Activated T-helper 1 cell treated with anti-CD3 and anti-CD28 coated beads, Interleukin-12 subunit alpha, Interleukin-12 subunit beta, Interleukin-2, Interleukin-4 antibody, amounts not matched to agents 30 ng/mL and 10 ng/mL and 1 ng/mL, durations not matched to agents 14 hours and 24 hours and 36 hours (primary cell): ENCODE data around the gene STOX1. TPM values are rescaled to one million over a fixed set of nuclear protein-coding genes. Genes with fewer than 3 reads are reported as not detected.

Experiments used
- DNase-seq: peaks from one replicate; pipeline ENCODE4 v3.0.0; 2021; ENCODE audit warnings: low spot score
- H3K27ac Mint-ChIP-seq: one replicate; pipeline ENCODE4 v1.8.0; 2021; ENCODE audit warnings: mild to moderate bottlenecking, mixed read lengths
- H3K27me3 Mint-ChIP-seq: one replicate; pipeline ENCODE4 v1.8.0; 2022; ENCODE audit warnings: mild to moderate bottlenecking, moderate library complexity, mixed read lengths; ENCODE audit not compliant: insufficient read depth
- H3K36me3 Mint-ChIP-seq: one replicate; pipeline ENCODE4 v1.8.0; 2021; ENCODE audit warnings: low read depth, mixed read lengths
- H3K4me1 Mint-ChIP-seq: one replicate; pipeline ENCODE4 v1.8.0; 2021; ENCODE audit warnings: low read depth, mixed read lengths
- H3K4me3 Mint-ChIP-seq: one replicate; pipeline ENCODE4 v1.8.0; 2021; ENCODE audit warnings: mild to moderate bottlenecking, moderate library complexity, mixed read lengths
- H3K9me3 Mint-ChIP-seq: one replicate; pipeline ENCODE4 v1.8.0; 2021; ENCODE audit warnings: mixed read lengths
- intact Hi-C: fragments of 100-400 bp; cut with micrococcal nuclease; formaldehyde crosslinking; loops from one replicate; pipeline ENCODE4 v1.15.1; 2024
- total RNA-seq: library from RNA; stranded (reverse); gene quantifications from 2 replicates; pipeline ENCODE4 v1.2.3, GENCODE V29; 2022

STOX1 gene
- total RNA-seq, 1 donor from 2014 or later: 1.1 TPM

DNA sequence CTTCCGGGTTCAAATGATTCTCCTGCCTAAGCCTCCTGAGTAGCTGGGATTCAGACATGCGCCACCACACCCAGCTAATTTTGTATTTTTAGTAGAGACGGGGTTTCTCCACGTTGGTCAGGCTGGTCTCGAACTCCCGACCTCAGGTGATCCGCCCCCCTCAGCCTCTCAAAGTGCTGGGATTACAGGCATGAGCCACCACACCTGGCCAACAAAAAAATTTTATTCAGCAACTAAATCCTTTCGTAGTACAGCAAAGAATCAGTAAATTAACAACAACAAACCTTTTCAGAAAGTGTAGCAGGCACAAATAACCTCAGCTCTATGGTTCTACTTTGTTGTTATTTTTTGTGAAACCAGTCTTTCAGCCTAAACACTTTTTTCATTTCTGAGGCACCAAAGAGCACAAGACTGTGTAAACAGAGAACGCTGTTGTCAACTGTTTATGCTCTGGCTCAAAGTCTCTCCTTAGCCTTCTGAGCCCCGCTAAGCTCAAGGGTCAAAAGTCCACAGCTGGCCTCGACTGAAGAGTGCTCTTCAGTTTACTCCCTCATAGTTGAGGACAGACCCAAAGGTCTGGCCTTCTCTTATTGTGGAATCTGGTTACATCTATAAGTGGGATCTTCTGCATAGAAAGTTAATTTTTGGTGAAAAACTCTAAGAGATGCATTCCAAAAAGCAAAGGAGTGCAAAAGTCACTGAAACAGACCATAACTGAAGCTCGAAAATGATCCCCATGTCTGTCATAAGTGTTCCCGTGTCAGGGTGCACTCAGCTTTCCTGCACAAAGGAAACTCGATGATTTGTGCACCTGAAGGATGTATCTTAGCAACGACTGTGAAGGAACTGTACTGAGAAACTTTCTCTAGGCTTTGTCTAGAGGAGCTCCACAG, 49.2 kb downstream of the STOX1 start:
- intact Hi-C loops: no loop called here
- H3K4me1 Mint-ChIP-seq: no peaks in the 10 kb centered on the region
- no peaks in the 10 kb centered on the region for H3K36me3 Mint-ChIP-seq
- H3K27ac Mint-ChIP-seq: no peak overlapping the region
- no peak for DNase-seq
- H3K9me3 Mint-ChIP-seq: no peaks in the 10 kb centered on the region
- no peak overlapping the region for H3K4me3 Mint-ChIP-seq
- H3K27me3 Mint-ChIP-seq: peaks cover 7% of the 10 kb centered on the region

GRCh38 chr10:68877482-68878110, 50.3 kb downstream of the STOX1 start:
- intact Hi-C loops: no loop called here
- no peaks in the 10 kb centered on the region for H3K4me1 Mint-ChIP-seq
- no peak overlapping the region for H3K27ac Mint-ChIP-seq
- no peak overlapping the region for H3K4me3 Mint-ChIP-seq
- H3K36me3 Mint-ChIP-seq: no peaks in the 10 kb centered on the region
- DNase-seq: no peak
- peaks cover 7% of the 10 kb centered on the region for H3K27me3 Mint-ChIP-seq
- no peaks in the 10 kb centered on the region for H3K9me3 Mint-ChIP-seq

DNA sequence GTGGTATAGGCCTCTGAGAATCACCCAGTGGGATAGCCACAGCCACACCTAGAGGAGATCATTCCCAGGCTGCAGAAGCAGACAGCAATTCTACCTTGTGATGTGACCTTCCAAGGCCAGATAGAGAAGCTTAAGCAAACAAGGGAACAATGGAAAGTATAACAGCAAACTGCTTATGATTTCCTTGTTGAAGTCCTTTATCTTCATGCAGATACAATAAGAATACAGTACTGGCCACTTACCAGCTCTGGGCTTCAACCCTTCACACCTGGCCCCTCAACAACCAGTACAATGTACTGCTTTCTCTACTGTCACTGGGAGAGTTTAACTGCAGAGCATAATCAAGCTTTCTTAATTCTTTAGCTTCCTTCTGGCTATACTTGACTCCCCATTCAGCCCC, 51.2 kb downstream of the STOX1 start:
- no peak for DNase-seq
- peaks cover 7% of the 10 kb centered on the region for H3K27me3 Mint-ChIP-seq
- no peak overlapping the region for H3K27ac Mint-ChIP-seq
- no peaks in the 10 kb centered on the region for H3K9me3 Mint-ChIP-seq
- H3K4me1 Mint-ChIP-seq: no peaks in the 10 kb centered on the region
- intact Hi-C loops: no loop called here
- no peak overlapping the region for H3K4me3 Mint-ChIP-seq
- H3K36me3 Mint-ChIP-seq: no peaks in the 10 kb centered on the region

DNA sequence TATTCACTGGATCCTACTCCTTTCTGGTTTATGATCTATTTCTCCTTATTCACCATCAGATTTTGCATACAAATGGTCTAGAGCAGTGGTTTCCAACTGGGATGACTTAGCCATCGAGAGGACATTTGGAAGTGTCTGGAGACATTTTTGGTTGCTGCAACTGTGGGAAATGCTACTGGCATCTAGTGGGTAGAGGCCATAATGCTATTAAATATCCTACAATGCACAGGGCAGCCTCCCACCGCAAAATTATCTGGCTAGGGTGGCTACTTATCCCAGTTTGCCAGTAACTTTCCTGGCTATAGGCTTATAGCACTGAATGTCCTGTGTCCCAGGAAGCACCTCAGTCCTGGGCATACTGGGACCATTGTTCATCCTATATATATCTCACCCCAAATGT, 52.3 kb downstream of the STOX1 start:
- no peaks in the 10 kb centered on the region for H3K36me3 Mint-ChIP-seq
- H3K27me3 Mint-ChIP-seq: peaks cover 8% of the 10 kb centered on the region
- no peaks in the 10 kb centered on the region for H3K9me3 Mint-ChIP-seq

DNA sequence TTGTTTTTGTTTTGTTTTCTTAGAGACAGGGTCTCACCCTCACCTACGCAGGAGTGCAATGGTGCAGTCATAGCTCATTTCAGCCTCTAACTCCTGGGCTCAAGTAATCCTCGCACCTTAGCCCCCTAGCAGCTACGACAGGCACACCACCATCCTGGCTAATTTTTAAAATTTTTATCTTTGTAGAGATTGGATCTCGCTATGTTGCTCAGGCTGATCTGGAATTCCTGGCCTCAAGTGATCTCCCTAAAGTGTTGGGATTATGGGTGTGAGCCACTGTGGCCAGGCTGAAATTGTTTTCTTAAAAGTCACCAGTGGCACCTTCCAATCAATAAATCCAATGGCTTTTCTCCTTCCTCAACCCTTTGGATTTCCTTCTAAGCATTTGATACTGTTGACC, 52.9 kb downstream of the STOX1 start:
- H3K4me3 Mint-ChIP-seq: no peak overlapping the region
- DNase-seq: no peak
- no peaks in the 10 kb centered on the region for H3K9me3 Mint-ChIP-seq
- H3K4me1 Mint-ChIP-seq: no peaks in the 10 kb centered on the region
- H3K27me3 Mint-ChIP-seq: peaks cover 10% of the 10 kb centered on the region
- no peak overlapping the region for H3K27ac Mint-ChIP-seq
- no peaks in the 10 kb centered on the region for H3K36me3 Mint-ChIP-seq
- intact Hi-C loops: no loop called here

More for the DNA sequence above, 52.3 kb downstream of the STOX1 start:
- DNase-seq: no peak
- H3K27ac Mint-ChIP-seq: no peak overlapping the region
- H3K4me3 Mint-ChIP-seq: no peak overlapping the region
- intact Hi-C loops: no loop called here
- no peaks in the 10 kb centered on the region for H3K4me1 Mint-ChIP-seq

DNA sequence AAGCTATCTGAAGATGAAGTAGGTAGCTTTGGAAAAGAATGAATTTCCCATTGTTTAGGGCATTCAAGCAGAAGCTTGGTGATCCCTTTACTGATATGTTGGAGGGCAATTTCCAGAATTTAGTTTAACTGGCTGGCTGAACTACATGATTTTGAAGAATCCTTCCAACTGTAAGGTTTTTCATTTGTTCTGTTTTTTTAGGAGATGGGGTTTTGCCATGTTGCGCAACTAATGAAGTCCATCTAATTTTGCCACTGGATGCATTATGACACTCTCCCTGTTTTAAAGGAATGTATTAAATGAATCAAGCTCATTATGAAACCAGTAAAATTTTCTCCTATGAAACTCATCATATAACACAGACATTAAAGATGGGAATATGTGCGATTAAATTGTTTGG, 67.7 kb downstream of the STOX1 start:
- Mint-ChIP-seq H3K27ac (no peak overlapping the region), H3K36me3 (no peaks in the 10 kb centered on the region), H3K27me3 (peaks cover 6% of the 10 kb centered on the region), H3K9me3 (no peaks in the 10 kb centered on the region), H3K4me1 (peaks cover 18% of the 10 kb centered on the region), H3K4me3 (no peak overlapping the region)
- DNase-seq: no peak
- intact Hi-C loops: loop anchor here (5.0 kb wide), 1 partner anchor 683 kb away; no protein-coding TSS in a partner anchor

DNA sequence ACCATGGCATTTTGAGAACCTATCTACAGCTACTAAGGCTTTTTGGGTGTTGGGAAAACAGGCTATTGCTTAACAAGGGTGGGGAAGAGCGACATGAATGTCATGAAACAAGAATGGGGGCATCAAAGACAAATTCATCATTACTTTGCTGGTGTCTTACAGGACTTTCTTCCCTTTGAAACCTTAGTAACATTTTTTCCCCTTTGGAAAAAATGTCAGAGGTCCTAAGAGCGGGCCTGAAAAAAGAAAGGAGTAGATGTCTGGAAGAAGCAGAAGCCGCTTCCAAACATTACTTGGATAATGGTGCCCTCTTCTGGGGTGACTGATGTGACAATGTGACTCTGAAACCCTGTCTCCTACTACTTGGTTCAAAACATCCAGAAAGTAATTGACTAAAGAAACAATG, 70.0 kb downstream of the STOX1 start:
- intact Hi-C loops: loop anchor here (1.0 to 5.0 kb wide), 2 partner anchors 347 to 685 kb away; no protein-coding TSS in a partner anchor
- H3K4me1 Mint-ChIP-seq: peaks cover 26% of the 10 kb centered on the region
- no peak overlapping the region for H3K27ac Mint-ChIP-seq
- H3K4me3 Mint-ChIP-seq: no peak overlapping the region
- peaks cover 6% of the 10 kb centered on the region for H3K27me3 Mint-ChIP-seq
- H3K36me3 Mint-ChIP-seq: peaks cover 4% of the 10 kb centered on the region
- H3K9me3 Mint-ChIP-seq: no peaks in the 10 kb centered on the region
- peak; percentile 9 for DNase-seq

DNA sequence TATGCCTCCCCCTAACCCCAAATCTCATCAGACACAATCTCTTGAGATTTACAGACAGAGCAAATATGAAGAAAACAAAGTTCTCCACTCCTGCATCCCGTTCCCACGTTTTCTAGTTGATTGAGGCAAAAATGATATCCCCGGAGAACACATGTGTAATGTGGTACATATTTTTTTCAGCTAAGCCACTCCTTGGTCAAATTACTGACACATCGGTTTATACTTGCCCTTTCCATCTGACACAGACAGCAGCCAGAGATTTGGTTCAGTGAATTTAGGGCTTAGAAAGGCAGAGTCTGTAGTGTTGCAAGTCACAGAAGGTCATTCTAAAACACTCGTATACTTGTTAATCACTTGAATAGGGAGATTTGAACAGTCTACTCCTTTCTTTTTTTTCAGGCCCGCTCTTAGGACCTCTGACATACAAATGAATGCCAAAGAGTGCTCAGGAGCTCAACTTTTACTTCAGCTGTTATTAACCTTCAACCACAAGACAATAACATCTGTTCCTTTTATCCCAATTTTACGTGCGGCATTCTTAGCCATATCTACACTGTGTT, 71.9 kb downstream of the STOX1 start:
- intact Hi-C loops: loop anchor here (5.0 kb wide), 1 partner anchor 687 kb away; no protein-coding TSS in a partner anchor
- peak overlapping the region; percentile 20 for H3K4me3 Mint-ChIP-seq
- peaks cover 12% of the 10 kb centered on the region for H3K36me3 Mint-ChIP-seq
- no peaks in the 10 kb centered on the region for H3K9me3 Mint-ChIP-seq
- H3K27ac Mint-ChIP-seq: peak overlapping the region; percentile 97
- peaks cover 38% of the 10 kb centered on the region for H3K4me1 Mint-ChIP-seq
- DNase-seq: no peak
- H3K27me3 Mint-ChIP-seq: peaks cover 2% of the 10 kb centered on the region

DNA sequence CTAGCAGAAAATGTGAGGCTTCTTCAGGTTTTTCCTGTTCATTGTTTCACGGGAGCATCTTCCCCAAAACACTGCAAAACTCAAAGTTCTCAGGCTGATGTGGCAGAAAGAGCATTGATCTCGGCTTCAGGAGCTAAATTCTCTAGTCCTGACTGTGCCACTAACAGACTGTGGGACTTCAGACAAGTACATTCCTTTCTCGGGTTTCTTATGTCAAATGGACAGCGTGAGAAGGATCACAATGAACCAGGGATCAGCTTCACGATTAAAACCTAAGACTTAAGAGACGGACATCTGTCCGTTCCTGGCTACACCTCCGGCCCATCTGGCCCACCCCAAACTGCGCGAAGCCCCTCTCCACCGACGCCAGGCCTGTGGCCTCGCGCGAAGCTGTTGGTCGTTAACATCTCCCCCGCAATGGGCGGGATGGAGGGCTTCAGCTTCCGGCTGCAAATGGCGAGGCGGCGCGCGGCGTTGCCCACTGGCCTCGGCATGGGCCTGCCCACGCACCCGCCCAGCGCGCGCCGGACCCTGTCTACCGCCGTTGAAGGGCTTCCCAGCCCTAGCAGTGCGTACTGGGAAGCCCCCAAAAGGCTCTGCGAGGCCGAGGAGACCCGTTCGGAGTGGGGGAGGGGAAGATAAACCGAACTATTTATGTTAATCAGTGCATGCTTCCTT, 73.2 kb downstream of the STOX1 start:
- peaks cover 45% of the 10 kb centered on the region for H3K4me1 Mint-ChIP-seq
- no peak for DNase-seq
- no peaks in the 10 kb centered on the region for H3K9me3 Mint-ChIP-seq
- peak overlapping the region; percentile 92 for H3K4me3 Mint-ChIP-seq
- H3K27me3 Mint-ChIP-seq: peaks cover under 1% of the 10 kb centered on the region
- intact Hi-C loops: loop anchor here (1.0 to 5.0 kb wide), 11 partner anchors 55 to 568 kb away; partner anchors contain the start of genes CCAR1, DNA2, HNRNPH3 and PBLD
- H3K36me3 Mint-ChIP-seq: peaks cover 13% of the 10 kb centered on the region
- peak overlapping the region; percentile 97 for H3K27ac Mint-ChIP-seq

GRCh38 chr10:68901105-68901927, 74.0 kb downstream of the STOX1 start, which contains the start of gene DDX50:
Gene DDX50 (plus strand): TSS chr10:68901315. CDS start chr10:68901385, 70 bp downstream.
- H3K36me3 Mint-ChIP-seq: peaks cover 17% of the 10 kb centered on the region
- DNase-seq: peak; percentile 95

GRCh38 chr10:68902382-68902781, 75.1 kb downstream of the STOX1 start:
- intact Hi-C loops: loop anchor here (5.0 kb wide), 2 partner anchors 125 to 495 kb away; partner anchors contain the start of gene RUFY2
- peaks cover 25% of the 10 kb centered on the region for H3K36me3 Mint-ChIP-seq
- DNase-seq: no peak
- H3K4me3 Mint-ChIP-seq: peak overlapping the region; percentile 92
- H3K4me1 Mint-ChIP-seq: peaks cover 54% of the 10 kb centered on the region
- no peaks in the 10 kb centered on the region for H3K9me3 Mint-ChIP-seq
- peak overlapping the region; percentile 84 for H3K27ac Mint-ChIP-seq
- no peaks in the 10 kb centered on the region for H3K27me3 Mint-ChIP-seq

More at GRCh38 chr10:68901105-68901927, 74.0 kb downstream of the STOX1 start, which contains the start of gene DDX50:
- Mint-ChIP-seq H3K9me3 (no peaks in the 10 kb centered on the region), H3K27me3 (no peaks in the 10 kb centered on the region), H3K27ac (peak within 1 kb of the TSS; percentile 97), H3K4me1 (peaks cover 49% of the 10 kb centered on the region), H3K4me3 (peak within 1 kb of the TSS; percentile 92)
- intact Hi-C loops: loop anchor here (1.0 to 5.0 kb wide), 11 partner anchors 54 to 569 kb away; partner anchors contain the start of genes CCAR1, DNA2, HNRNPH3 and PBLD
